Measurements from ENCODE around the gene OR4D2. TPM values are rescaled to one million over a fixed set of nuclear protein-coding genes. Genes with fewer than 3 reads are reported as not detected.

The OR4D2 gene
- total RNA-seq, 1 donor from 2014 or later = not detected

GRCh38 chr17:58207451-58207850, 40.7 kb downstream of the OR4D2 start:
- no peak for DNase-seq (ENCODE audit: low spot score)

DNA sequence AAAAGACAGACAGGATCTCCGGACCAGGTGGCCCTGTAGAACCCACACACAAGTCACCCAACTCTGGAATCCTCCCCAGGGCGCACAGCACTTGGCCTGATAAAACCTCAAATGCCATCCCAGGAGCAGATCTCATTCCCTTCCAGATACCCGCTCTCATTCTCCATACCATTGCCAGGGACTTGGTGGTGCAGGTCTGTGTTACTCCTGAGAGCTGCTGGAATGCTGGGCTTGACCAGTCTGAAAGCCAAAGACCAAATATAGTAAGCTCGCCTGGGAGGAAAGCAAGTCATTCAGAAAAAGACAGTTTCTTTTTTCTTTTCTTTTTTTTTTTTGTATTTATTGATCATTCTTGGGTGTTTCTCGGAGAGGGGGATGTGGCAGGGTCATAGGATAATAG, 41.6 kb downstream of the OR4D2 start:
- no peak for DNase-seq (ENCODE audit: low spot score)

DNA sequence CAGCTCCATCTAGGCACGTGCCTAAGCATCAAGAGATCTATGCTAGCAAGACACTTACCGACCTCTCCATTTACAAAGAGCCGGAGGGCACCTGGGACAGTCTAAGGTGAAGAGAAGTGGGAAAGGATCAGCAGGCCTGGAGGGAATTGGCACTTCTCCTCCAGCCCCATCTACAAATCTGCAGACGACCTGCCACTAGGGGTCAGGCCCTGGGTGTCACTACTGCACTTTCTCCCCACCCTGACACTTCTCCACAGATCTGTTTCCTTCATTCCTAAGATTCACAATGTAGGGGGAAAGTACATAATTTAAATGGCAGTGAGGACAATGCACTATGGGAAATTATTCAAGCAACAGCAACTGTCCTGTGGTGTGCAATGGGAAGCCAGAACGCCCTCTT, 44.1 kb downstream of the OR4D2 start:
- DNase-seq (ENCODE audit: low spot score) = no peak

DNA sequence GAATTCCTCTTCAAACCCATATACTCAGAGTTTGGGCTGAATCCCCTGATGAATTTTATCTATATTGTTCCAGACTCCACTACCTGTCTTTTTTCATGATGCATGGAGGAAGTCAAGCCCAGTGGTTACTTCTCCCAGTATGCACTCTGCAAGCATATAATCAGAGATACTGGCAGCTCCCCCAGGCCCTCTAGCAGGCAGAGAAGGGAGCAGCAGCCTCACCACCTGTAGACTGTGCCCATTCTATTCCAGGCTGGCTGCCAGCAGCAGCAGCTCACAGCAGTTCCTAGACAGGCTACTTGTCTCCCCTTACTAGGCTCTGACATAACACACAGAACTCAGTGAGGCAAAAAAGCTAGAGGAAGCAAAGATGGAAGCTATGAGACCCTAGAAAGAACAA, 48.9 kb downstream of the OR4D2 start:
- DNase-seq (ENCODE audit: low spot score) = no peak

GRCh38 chr17:58217766-58218165, 51.0 kb downstream of the OR4D2 start:
- no peak for DNase-seq (ENCODE audit: low spot score)

DNA sequence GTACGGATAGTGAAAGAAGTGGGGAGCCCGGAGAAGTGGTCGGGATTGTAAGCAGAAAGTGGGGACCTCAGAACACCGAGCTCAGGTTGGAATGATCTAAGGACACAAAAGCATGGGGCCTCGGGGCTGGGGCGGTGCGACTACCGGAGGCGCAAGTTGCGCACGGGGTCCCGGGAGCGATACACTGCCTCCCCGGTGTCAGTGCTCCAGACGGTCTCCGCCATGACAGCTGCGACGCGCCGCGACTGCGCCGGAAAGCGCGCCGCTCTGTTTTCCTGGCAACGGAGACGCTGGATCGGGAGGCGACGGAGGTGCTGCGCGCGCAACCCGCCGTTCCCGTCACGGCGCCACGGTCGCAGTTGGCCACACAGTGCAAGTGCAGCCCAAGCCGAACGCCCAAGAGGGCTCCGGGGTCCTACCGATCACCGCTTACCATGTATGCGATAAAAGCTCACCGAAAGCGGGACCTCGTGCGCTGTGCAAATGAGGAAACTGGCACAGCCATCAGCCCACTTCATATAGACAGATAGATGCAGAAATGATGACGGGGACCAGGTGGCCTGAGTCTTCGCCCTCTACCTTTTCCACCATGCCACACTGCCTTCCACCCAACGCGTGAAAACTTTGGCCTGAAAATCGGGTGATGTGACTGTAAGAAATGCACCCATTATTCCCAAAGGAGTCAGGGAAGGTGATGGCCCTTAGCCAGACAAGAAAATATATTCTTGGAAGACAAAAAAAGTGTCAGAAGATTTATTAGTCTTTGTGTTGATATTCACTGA, 52.4 kb downstream of the OR4D2 start, which contains the start of gene MKS1:
Gene MKS1, minus strand, starts transcription at position 249 of the 782 bp plus-strand sequence. Its CDS starts 25 bp downstream, at position 224.
- peak; percentile 98 for DNase-seq (ENCODE audit: low spot score)

GRCh38 chr17:58219789-58220183, 53.0 kb downstream of the OR4D2 start:
- DNase-seq (ENCODE audit: low spot score) = no peak

Other genes with a start within 250 kb of the OR4D2 start
- gene CUEDC1, start 211.6 kb upstream of the OR4D2 start, total RNA-seq = 34.1 TPM
- gene VEZF1, start 178.7 kb upstream of the OR4D2 start, total RNA-seq = 42.7 TPM
- 167 TPM for gene SRSF1, start 159.7 kb upstream of the OR4D2 start, total RNA-seq
- gene DYNLL2, start 83.6 kb upstream of the OR4D2 start, total RNA-seq = 32.2 TPM
- gene OR4D1, start 18.6 kb upstream of the OR4D2 start, total RNA-seq = not detected
- gene EPX, start 25.7 kb downstream of the OR4D2 start, total RNA-seq = not detected
- 9.6 TPM for gene MKS1, start 52.3 kb downstream of the OR4D2 start, total RNA-seq
- not detected for gene LPO, start 71.6 kb downstream of the OR4D2 start, total RNA-seq
- gene MPO, start 114.0 kb downstream of the OR4D2 start, total RNA-seq = 0.35 TPM
- gene TSPOAP1, start 161.8 kb downstream of the OR4D2 start, total RNA-seq = 1.3 TPM
- gene SUPT4H1, start 185.2 kb downstream of the OR4D2 start, total RNA-seq = 61.9 TPM